Smooth muscle cell (in vitro differentiated cells): ENCODE results near the gene PYY. TPM values are rescaled to one million over a fixed set of nuclear protein-coding genes. Genes with fewer than 3 reads are reported as not detected.

ENCODE experiments used
- DNase-seq: peaks from one replicate; lab custom pipeline; 2025; ENCODE audit not compliant: unreplicated experiment; lab: John Stamatoyannopoulos, UW
- H2AFZ ChIP-seq: fragments of 200-600 bp; sonication (generic); 2 replicates; pipeline ENCODE4 v1.6.0; 2016; ENCODE audit warnings: antibody characterized with exemption, low read depth, mild to moderate bottlenecking
- H3F3A ChIP-seq: fragments of 200-600 bp; sonication (generic); 2 replicates; pipeline ENCODE4 v1.6.0; 2017; ENCODE audit warnings: antibody characterized with exemption, low read depth
- H3K27ac ChIP-seq: fragments of 200-600 bp; sonication (generic); 2 replicates; pipeline ENCODE4 v1.5.1; 2016; ENCODE audit warnings: low read depth, mild to moderate bottlenecking
- H3K27me3 ChIP-seq: fragments of 200-600 bp; sonication (generic); 2 replicates; pipeline ENCODE4 v1.6.1; 2016; ENCODE audit warnings: low read depth, mild to moderate bottlenecking
- H3K36me3 ChIP-seq: fragments of 200-600 bp; sonication (generic); 2 replicates; pipeline ENCODE4 v1.5.1; 2016; ENCODE audit warnings: low read depth
- H3K4me1 ChIP-seq: fragments of 200-600 bp; sonication (generic); 2 replicates; pipeline ENCODE4 v1.5.1; 2016; ENCODE audit warnings: low read depth
- H3K4me2 ChIP-seq: fragments of 200-600 bp; sonication (generic); 2 replicates; pipeline ENCODE4 v1.6.0; 2016; ENCODE audit warnings: mild to moderate bottlenecking
- H3K4me3 ChIP-seq: fragments of 200-600 bp; sonication (generic); 2 replicates; pipeline ENCODE4 v1.5.1; 2016; ENCODE audit warnings: mild to moderate bottlenecking
- H3K79me2 ChIP-seq: fragments of 200-600 bp; sonication (generic); 2 replicates; pipeline ENCODE4 v1.6.0; 2016; ENCODE audit warnings: low read depth, mild to moderate bottlenecking
- H3K9ac ChIP-seq: fragments of 200-600 bp; sonication (generic); 2 replicates; pipeline ENCODE4 v1.6.0; 2016; ENCODE audit warnings: low read depth
- H3K9me3 ChIP-seq: fragments of 200-600 bp; sonication (generic); replicated peaks from 2 replicates; pipeline ENCODE4 v1.5.1; 2016; ENCODE audit warnings: low read depth
- H4K20me1 ChIP-seq: fragments of 200-600 bp; sonication (generic); 2 replicates; pipeline ENCODE4 v1.6.0; 2016; ENCODE audit warnings: low read depth
- CTCF ChIP-seq: fragments of 200-600 bp; sonication (generic); IDR thresholded peaks from 2 replicates; pipeline ENCODE4 v1.5.1; 2017; ENCODE audit warnings: borderline replicate concordance, mild to moderate bottlenecking, antibody characterized with exemption; ENCODE audit not compliant: insufficient read depth, poor library complexity, severe bottlenecking
- WGBS: methylation state at CpG from one replicate; pipeline ENCODE4 v1.1.7; 2016; ENCODE audit warnings: low lambda C conversion rate; 5-methylcytosine and 5-hydroxymethylcytosine counted together
- polyA plus RNA-seq: library from polyadenylated mRNA; unstranded; fragments of >200 nt; fragmentation: Nextera tagmentation; extraction: Ambion mirVana; gene quantifications from 2 replicates; pipeline ENCODE4 v1.2.1, GENCODE V29; 2016
- total RNA-seq: library from RNA; depleted of rRNA; stranded (reverse); fragments of >200 nt; gene quantifications from 2 replicates; pipeline ENCODE4 v1.2.3, GENCODE V29; 2014

Gene PYY
- total and polyA plus RNA-seq, 2 experiments from 2014 or later = not detected

DNA sequence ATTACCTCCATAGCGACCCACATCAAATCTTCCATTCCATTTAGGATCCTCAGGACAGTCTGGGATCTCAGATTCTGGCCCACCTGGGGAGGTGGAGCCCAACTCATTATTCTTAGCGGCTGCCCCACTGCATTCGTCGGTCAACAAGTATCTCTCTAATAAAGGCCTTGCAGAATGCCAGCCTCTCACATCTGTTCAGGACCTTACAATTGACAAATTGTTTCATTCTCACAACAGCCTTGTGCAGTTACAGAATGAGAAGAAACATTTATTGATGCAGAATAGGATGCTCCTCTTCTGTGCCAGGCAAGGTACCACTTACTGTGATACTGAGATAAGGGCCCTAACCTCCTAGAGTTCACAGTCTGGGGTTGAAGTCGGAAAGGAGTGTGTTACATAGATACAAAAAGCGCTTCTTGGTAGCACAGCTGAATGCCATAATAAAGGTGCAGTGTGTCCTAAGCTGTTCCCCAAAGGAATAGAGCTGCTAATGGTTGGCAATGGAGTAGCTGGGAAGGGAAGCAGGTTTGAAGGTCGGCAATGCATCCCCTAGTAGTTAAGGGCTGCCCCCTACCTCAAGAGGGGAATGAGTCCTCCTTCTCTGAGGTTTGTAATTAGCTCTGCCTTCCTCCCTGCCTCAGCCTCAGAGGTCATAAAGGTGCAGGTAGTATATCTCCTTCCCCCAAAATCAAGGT lies 44.1 kb downstream of the PYY start:
- Histone ChIP-seq H3K79me2 (no peaks in the 10 kb centered on the region), H3K36me3 (no peaks in the 10 kb centered on the region), H3K27ac (no peak overlapping the region), H4K20me1 (peaks cover 12% of the 10 kb centered on the region), H3K9me3 (no peaks in the 10 kb centered on the region), H3K4me3 (no peak overlapping the region), H3K4me2 (no peak overlapping the region), H3K9ac (no peak overlapping the region), H3K27me3 (peaks cover 24% of the 10 kb centered on the region), H3F3A (no peaks in the 10 kb centered on the region), H2AFZ (no peak overlapping the region), H3K4me1 (peaks cover 20% of the 10 kb centered on the region)
- 67% methylated on average over 7 of the region's 7 CpGs for WGBS
- TF ChIP-seq CTCF = no peak
- DNase-seq = no peak

GRCh38 chr17:43907998-43908721 lies 45.6 kb downstream of the PYY start:
- Histone ChIP-seq H3K27me3 (peaks cover 9% of the 10 kb centered on the region), H3K4me3 (peak overlapping the region; percentile 94), H3K4me2 (peak overlapping the region; percentile 99), H2AFZ (peak overlapping the region; percentile 98), H3F3A (no peaks in the 10 kb centered on the region), H3K9me3 (no peaks in the 10 kb centered on the region), H3K9ac (peak overlapping the region; percentile 92), H3K4me1 (peaks cover 23% of the 10 kb centered on the region), H4K20me1 (peaks cover 13% of the 10 kb centered on the region), H3K27ac (peak overlapping the region; percentile 78), H3K36me3 (no peaks in the 10 kb centered on the region), H3K79me2 (no peaks in the 10 kb centered on the region)
- WGBS = 9% methylated on average over 26 of the region's 26 CpGs
- peak; percentile 27 for DNase-seq
- no peak for TF ChIP-seq CTCF

DNA sequence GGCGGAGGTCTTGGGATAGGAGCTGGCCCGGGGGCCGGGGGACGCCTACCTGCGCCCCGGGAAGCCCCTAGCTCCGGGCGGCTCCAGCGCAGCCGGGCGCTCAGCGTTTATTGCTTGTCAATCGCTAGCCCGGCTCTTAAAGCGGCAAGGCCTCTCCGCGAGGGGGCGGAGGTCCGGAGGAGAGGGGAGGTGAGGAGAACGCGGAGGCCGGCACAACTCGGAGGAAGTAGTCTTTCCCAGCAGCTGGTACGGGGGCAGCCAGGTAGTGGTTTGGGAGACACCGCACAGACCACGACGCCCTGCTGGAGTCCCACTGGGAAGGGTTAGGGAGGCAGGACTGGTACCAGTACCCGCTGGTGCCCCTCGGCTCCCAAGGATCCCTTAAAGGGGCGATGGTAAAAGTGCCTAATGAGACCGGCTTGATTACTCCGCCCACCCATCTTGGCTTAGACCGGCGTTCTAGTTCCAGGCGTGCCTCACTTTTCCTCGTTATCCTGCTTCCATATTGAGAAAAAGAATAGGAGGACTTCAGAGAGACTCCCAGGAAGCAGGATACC lies 46.2 kb downstream of the PYY start, which contains the start of gene MPP2:
Gene MPP2 (minus strand): TSS at position 112 of the 557 bp plus-strand sequence. CDS start 3,076 bp downstream, outside the sequence.
- H3K27ac ChIP-seq = peak within 1 kb of the TSS; percentile 78
- no peaks in the 10 kb centered on the region for H3K9me3 ChIP-seq
- no peaks in the 10 kb centered on the region for H3K79me2 ChIP-seq
- no peak for TF ChIP-seq CTCF
- H3K27me3 ChIP-seq = peaks cover 7% of the 10 kb centered on the region
- H3K4me1 ChIP-seq = peaks cover 27% of the 10 kb centered on the region
- H3K4me2 ChIP-seq = peak within 1 kb of the TSS; percentile 99
- H3K4me3 ChIP-seq = peak within 1 kb of the TSS; percentile 94
- no peaks in the 10 kb centered on the region for H3K36me3 ChIP-seq
- H3F3A ChIP-seq = no peaks in the 10 kb centered on the region
- DNase-seq = peak; percentile 54
- peak within 1 kb of the TSS; percentile 98 for H2AFZ ChIP-seq
- peak within 1 kb of the TSS; percentile 92 for H3K9ac ChIP-seq
- peaks cover 13% of the 10 kb centered on the region for H4K20me1 ChIP-seq
- WGBS = under 1% methylated on average over 36 of the region's 36 CpGs
